ENCODE data around the gene TTLL11.

- TF ChIP-seq GATA3 (IDR thresholded peaks at IDR 0.05; ENCODE audit: low read depth, low read length) (no peak), GATA2 (IDR thresholded peaks at IDR 0.05; ENCODE audit: low read depth, low read length) (no peak)
Measured at GRCh38 chr9:121822093-121823085, 270.7 kb downstream of the TTLL11 start.

Data from SH-SY5Y (cell line).